Midbrain (tissue), 1 donor: ENCODE results near the gene ITK.
"Not testable (repeated sequence)": the region's sequence is repeated elsewhere in the genome, so short reads cannot be mapped to it uniquely, and the experiment has no call there.

Source experiments
- DNase-seq: peaks from one replicate; lab custom pipeline; 2025; lab: John Stamatoyannopoulos, UW

ITK gene

GRCh38 chr5:157168286-157168685 is 12.4 kb upstream of the ITK start:
- DNase-seq, result no peak

DNA sequence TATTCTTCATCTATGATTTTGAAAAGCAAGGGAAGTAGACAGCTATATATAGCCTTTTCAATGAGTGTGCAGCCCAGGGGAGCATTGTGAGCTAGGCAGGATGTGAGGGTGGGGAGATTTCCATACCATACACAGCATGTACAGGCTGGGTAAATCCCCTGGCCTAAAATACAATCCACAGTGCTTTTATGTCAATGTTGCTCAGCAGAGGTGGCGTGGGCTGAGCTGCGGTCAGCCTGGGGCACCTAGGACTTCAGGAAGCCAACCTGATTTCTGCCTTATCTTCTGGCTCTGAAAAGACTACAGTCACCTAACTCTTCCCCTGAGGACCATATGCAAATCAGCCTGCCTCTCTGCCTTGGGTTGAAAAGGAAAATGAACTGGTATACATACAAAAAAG is 8.2 kb upstream of the ITK start:
- no peak for DNase-seq

DNA sequence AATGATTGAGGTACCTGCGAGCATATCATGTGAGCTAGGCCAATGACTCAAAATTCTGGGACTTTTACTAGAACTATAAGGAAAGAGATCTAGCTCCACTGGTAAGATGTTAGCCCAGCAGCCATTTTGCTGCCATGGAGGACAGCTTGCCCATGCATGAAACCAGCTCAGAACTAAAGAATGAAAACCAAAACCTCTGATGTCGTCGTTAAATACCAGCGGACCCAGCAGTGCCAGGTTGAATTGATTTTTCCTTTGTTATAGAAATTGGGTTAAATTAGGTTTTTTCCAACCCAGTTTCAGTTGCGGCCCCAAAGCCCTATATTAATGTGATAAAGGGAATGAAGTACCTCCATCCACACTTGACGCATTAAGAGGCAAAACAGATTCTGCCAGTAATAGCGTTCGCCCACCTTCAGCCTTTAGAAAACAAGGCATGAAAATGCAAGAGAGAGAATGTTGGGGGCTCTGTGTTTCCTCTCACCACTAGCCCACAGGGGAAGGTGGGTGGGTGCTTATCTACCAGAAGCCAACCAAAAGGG is 5.5 kb upstream of the ITK start:
- no peak for DNase-seq

DNA sequence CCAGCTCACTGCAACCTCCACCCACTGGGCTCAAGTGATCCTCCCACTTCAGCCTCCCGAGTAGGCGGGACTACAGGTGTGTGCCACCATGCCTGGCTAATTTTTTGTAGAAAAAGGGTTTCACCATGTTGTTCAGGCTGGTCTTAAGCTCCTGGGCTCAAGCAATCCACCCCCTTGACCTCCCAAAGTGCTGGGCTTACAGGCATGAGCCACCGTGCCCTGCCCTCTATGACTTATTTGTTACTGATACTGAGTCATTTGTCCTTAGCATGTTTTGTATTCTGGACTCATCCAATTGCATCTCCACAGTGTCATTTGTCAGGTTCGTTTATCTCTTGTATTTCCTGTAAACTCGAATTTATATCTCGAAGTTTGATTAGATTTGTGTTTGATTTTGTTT is 2.7 kb upstream of the ITK start:
- DNase-seq, result no peak

- DNase-seq, result no peak
Measured at GRCh38 chr5:157178966-157179365, 1.7 kb upstream of the ITK start.

DNA sequence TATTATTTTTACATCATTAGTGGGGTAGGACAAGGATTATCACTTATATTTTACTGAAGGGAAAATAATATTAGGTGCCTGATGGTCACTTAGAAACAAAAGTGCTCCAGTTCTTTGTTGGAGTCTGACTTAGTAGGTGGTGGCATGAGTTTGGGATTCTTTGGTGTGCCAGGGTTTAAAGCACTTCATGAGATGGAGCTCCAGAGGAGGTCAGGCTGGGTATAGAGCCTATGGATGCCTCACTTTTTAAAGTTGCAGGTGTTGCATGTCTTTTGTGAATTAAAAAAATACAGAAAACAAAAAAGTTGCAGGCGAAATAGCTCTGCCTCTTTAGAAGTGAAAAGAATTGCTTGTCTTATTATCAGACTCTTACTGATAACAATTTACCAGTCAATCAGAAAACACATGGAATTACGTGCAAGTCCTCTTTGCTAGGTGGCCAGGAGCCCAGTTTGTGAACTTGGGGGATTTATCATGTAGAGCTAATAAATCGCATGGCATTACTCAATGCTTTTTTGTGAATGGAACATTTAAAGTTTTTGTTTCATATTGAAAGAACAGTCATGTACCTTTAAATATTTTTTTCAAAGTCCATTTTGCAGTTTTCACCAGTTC is 1.6 kb downstream of the ITK start:
- DNase-seq, result no peak

DNA sequence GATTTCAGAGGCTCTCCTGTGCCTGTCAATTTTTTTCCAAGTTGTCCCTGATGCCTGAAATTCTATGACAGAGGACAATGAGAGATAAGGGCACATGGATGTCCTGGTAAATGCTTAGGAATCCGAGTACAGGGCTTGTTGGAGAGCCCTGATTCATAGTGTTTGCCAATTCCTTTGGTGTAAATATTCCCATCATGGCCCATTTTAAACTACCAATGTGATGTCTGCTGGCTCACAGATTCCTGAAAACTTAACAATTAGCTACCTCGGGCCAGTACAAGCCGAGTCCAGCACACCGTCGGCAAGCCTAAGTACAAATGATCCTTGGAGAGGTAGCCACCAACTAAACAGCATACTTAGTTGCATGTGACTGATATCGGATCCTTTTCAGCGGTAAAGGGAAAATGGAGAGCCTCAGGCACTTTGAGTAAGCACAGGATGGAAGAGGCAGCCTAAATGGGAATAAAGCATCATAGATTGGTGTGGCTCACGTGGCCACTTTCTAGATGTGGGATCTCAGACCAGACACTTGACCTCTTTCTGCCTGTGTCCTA is 3.6 kb downstream of the ITK start:
- no peak for DNase-seq

- DNase-seq, result not testable (repeated sequence)
Measured at GRCh38 chr5:157185122-157185521, 4.5 kb downstream of the ITK start.

GRCh38 chr5:157186309-157187045 is 5.8 kb downstream of the ITK start:
- DNase-seq, result no peak

- no peak for DNase-seq
Measured at GRCh38 chr5:157187046-157187754, 6.6 kb downstream of the ITK start.

DNA sequence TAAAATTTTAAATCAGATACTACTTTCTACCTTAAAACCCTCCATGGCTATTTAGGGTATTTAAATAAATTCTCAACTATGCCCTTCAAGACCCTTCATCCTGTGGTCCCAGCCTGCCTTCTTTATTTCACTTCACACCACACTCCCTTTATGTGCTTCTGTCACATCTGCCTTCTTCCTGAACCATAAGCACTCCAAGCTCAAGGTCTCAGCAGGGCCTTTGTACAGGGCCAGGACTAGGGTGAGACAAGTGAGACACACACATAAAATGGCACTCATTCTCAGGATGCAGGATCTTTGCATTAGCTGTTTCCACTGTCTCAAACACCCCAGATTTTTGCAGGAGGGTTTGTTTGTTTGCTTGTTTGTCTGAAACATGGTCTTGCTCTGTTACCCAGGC is 7.6 kb downstream of the ITK start:
- no peak for DNase-seq

DNA sequence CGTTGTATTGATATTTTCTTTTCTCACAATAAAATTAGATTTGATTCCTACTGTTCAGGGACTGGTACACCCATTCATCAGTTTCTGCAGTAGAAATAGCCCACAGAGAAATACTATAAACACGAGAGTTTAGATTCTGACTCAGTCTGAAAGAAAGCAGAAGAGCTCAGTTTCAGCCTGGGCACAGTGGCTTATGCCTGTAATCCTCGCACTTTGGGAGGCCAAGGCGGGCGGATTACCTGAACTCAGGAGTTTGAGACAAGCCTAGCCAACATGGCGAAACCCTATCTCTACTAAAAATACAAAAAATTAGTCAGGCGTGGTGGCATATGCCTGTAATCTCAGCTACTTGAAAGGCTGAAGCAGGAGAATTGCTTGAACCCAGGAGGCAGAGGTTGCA is 8.6 kb downstream of the ITK start:
- no peak for DNase-seq

DNA sequence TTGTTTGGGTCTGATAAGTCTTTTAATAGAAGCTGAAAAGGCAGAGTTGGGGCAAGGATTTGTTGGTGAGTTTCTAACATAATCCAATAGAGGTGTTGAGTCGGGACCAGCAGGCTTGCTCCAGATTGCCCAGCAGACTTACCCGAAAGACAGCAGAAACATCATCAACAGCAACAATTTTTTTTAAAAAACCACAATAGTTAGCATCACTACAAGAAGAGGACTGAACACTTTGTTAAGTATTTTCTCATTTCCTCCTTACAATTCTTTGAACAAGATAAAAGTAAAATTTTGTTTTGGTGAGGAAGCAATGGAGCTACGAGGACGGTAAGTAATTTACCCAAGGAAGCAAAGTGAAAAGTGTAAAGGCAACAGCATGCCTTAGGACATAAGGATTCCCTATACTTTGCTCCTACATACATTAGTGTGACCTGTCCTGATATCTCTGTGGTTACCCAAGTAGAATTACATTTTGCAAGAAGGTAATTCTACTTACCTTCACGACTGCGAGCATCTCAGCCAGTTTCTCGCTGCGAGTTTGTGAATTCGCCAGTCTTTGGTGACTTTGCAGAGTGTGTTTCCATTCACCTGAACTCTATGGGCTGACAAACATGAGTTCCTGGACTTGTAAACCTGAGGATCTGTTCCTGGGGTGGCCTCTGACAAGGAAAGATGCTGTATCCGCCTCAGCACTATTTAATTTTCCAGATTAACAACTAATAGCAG is 13.2 kb downstream of the ITK start:
- no peak for DNase-seq

GRCh38 chr5:157196045-157196444 is 15.4 kb downstream of the ITK start:
- DNase-seq, result no peak

GRCh38 chr5:157197086-157197485 is 16.4 kb downstream of the ITK start:
- DNase-seq, result no peak

GRCh38 chr5:157198277-157198986 is 17.8 kb downstream of the ITK start:
- DNase-seq, result no peak

- DNase-seq, result no peak
Measured at GRCh38 chr5:157201857-157202256, 21.2 kb downstream of the ITK start.

GRCh38 chr5:157203417-157203816 is 22.8 kb downstream of the ITK start:
- DNase-seq, result no peak

DNA sequence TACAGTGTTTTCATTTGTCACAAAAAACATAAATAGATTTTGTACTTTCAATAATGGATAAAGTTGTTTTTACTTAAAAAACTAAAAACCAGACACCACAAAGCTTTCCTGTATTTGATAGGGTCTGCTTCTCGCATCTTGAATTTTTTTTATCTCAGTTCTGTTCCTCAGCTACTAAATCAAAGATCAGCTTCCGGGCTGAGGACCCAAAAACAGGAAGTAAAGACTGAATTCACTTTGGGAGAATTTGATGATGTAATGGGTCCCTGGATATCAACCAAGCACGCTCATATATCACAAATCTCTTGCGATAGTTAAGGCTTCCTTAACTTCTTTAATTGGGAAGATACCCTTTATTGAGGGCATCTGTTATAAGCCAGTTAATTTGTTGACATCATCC is 24.1 kb downstream of the ITK start:
- DNase-seq, result no peak

- no peak for DNase-seq
Measured at GRCh38 chr5:157205708-157206107, 25.1 kb downstream of the ITK start.

DNA sequence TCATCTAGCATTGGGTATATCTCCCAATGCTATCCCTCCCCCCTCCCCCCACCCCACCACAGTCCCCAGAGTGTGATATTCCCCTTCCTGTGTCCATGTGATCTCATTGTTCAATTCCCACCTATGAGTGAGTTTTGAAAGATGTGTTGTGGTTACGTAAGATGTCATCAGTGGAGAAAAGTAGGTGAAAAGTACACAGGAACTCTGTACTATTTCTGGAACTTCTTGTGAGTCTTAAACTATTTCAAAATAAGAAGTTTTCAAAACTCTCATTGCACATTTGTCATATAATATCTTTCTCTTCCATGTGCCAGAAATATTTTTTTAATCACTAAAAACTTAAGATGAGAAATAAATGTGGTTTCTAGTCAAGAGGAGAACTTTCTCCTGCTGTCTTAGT is 30.0 kb downstream of the ITK start:
- DNase-seq, result not testable (repeated sequence)
